Measurements from ENCODE around the gene RIN3.

The RIN3 gene

DNA sequence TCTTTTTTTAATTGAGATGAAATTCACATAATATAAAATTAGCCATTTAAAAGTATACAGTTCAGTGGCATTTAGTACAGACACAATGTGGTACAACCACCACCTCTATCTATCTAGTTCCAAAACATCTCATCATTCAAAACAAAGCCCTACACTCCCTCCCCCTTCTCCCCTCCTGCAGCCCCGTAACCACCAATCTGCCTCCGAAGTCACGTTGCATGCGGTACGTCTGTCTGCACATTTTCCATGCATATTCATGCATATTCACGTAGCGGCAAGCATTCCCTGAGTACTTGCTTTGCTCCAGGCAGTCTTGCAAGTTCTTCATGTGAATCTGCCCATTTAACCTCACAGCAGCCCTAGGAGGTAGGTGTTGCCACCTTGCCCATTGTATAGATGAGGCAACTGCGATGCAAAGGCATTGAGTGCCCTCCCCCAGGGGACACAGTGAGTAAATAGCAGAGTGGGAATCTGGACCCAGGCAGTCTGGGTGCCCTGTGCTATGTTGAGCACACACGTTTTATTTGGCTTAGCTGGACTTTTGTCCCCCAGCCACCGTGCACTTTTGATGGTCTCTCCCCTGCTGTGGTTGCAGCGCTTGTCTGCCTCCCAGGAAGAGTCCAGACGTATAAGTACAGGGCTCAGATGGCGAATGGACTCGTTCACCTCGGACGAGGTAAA is 43.4 kb downstream of the RIN3 start:
- no peak for DNase-seq

DNA sequence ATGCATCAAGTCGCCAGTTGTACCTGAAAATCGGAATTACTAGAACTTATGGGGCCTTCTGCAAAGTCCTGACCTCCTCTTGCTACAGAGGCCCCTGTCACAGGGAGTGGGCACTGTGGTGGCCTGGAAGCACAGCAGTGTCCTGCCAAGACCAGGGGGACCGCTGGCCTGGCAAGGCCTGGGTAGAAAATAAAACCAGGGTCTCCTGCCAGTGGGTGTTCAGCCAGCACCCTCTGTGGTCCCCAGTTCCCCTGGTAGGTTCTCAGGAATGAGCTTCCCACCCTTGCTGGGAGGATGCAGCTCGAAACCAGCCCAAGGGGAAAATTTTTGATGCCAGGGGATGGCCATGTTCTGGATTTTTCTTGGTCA is 43.9 kb downstream of the RIN3 start:
- DNase-seq, result no peak

DNA sequence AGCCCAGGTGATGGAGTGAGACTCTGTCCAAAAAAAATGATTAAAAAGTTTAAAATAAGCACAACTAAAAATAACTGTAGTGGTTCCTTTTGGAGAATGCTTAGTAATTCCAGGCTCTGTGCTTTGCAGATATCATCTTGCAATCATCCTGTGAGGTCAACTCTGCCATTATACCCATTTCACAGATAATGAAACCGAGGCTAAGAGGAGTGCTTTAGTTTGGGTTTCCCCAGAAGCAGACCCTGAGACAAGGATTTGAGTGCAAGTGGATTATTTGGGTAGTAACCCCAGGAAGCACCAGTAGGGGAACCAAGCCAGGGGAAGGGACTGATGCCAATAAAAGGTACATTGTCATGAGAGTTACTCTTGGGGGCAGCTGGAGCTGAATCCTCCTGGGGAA is 44.7 kb downstream of the RIN3 start:
- no peak for DNase-seq

DNA sequence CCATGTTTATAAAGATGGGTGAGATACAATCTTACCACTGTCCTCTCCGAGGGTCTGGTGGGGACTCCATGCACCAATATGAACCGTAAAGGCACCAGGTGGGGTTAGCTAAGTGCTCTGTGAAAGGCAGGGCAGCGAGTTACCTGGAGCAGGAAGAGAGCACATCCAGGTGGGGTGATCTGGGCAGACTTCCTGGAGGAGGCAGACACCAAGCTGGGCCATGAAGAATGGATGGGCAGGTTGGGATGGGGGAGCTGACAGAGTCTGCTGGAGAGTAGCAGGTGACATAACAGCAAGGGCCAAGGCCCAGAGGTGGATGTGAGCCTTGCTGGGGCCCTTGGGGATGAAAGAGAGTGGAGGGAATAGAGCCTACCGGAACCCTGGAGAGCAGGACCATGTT is 45.9 kb downstream of the RIN3 start:
- no peak for DNase-seq

DNA sequence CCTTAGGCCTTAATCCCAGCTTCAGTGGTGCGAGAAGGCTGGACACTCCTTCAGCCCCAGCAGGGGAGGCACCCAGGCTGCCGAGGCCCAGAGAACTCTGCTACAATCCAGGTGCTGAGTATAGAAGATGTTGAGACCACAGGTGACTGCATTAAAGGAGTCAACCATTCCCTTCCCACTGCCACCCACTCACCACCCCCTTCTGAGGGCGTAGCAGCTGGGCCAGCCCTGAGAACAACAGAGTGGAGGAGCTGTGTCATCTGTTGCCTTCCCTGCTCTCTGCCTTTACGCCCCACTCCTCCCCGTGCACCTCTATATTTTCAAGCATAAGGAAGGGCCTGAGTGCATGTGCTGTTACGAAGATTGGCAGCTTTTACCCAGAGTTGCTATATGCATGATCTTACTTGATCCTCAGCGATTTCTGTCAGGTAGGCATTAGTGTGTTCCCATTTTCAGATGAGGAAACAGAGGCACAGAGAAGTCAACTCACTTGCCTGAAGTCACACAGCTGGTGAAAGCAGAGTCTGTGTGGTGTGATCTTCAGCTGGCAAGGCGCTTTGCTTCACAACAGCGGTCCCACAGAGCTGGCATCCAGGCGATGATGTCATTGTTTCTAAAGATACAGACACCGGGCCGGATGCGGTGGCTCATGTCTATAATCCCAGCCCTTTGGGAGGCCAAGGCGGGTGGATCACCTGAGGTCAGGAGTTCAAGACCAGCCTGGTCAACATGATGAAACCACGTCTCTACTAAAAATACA is 46.7 kb downstream of the RIN3 start:
- no peak for DNase-seq

DNA sequence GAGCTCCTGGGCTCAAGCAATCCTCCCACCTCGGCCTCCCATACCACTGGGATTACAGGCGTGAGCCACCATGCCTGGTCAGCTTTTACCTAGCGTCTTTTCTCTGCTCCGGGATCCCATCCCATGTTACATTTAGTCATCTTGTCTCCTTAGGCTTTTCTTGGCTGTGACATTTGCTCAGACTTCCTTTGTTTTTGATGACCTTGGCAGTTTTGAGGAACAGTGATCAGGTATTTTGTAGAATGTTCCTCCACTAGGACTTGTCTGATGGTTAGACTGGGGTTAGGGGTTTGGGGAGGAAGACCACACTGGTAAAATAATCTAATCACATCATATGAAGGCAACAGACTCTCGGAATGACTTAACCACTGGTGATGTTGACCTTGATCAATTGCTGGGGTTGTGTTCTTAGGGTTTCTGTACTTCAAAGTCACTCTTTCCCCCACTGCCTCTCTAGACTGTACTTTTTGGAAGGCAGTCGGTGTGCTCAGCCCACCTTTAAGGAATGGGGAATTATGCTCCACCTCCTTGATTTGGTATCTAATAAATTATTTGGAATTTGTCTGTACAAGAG is 48.4 kb downstream of the RIN3 start:
- DNase-seq, result no peak

DNA sequence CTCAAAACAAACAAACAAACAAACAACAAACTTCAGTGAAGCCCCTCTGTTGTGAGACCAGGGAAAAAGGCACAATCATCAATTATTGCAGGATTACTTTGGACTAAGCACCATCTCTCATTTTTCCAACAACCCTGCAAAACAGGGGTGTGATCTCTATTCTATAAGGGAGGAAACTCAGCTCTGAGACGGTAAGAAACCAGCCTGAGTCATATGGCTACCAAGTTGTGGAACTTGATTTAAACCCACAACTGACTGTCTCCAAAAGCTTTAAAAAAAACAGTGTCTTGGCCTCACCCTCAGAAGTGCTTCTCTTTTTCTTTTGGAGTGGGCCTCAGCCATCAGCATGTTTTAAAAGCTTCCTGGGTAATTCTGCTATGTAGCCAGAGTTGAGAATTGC is 49.8 kb downstream of the RIN3 start:
- no peak for DNase-seq

DNA sequence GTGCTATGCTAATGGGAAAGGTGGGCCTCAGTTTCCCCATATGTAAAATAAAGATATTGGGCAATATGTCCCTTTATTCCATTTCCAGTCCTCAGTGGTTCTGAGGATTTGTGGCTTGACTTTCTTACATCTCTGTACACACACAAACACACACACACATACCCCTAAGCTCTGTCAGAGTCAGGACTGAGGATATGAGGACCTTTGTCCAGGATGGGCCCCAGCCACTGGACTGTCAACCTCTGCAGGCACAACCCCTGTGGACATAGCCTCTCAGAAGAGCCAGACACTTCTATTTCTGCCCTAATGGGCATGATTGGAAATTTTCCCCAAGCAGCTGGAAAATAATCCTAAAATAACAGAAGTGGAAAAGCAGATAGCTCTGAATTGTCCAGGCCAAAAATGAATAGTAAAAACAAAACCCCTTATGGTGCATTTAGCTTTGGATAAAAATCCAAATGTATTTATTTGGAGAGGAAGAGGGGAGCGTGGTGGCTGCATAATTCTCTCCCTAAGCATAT is 50.2 kb downstream of the RIN3 start:
- no peak for DNase-seq

DNA sequence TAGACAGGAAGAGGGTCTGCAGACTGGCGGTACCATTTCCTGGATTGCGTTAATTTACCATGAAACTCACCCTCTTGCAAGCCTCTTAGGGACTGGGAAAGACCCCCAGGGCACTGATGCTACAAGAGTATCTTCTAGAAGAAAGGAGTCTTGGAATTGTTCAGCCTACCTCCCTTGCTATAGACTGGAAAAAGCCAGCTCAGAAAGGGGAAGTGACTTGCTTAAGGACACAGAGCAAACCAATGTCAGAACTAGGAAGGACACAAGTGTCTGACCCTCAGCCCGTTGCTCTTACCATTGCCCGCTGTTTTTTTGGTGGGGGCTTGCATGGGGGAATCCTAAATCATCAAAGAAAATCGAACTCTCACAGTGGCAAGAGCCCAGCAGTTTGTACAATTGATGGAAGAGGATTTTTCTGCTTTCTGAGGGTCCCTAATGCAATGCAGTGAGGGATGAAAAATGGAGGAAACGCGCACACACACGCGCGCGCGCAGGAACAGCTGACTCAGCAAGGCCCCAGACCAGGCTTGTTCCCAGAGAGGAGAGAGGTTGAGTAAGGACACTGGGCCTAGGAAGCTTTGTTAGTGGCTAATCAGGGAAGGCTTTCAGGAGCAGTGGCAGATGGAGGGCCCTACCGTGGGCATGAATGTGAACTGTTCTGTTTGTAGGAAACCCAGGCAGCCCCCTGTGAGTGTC is 50.9 kb downstream of the RIN3 start:
- DNase-seq, result no peak

DNA sequence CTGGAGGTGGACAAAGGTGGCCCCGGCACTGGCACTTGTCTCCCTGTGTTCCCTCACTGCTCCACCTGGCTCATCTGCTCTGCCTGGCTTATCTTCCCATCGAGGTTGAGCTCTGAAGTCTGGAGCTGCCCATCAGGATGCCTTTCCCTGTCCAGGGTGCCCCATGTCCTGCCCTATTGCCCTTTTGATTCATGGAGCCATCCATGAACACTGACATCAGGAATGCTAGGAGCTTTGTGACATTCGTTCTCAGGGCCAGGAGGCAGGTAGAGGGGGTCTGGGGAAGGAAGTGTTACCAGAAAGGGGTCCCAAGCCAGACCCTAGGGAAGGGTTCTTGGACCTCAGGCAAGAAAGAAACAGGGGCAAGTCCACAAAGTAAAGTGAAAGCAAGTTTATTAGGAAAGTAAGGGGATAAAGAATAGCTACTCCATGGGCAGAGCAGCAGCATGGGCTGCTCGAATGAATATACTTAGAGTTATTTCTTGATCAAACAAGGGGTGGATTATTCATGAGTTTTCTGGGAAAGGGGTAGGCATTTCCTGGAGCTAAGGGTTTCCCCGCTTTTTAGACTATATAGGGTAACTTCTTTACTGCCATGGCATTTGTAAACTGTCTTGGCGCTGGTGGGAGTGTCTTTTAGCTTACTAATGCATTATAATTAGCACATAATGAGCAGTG is 51.6 kb downstream of the RIN3 start:
- DNase-seq, result no peak

DNA sequence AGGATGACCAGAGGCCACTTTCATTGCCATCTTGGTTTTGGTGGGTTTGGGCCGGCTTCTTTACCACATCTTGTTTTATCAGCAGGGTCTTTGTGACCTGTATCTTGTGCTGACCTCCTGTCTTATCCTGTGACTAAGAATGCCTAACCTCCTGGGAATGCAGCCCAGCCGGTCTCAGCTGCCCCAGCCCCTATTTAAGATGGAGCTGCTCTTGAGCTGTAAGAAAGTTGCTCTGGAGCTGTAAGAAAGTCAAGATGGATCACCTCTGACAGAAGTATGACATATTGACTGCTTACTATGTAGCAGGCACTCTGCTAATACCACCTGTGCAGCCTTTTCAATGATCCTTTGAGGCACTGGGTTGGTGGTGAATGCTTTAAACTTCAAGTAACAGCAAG is 52.1 kb downstream of the RIN3 start:
- DNase-seq, result no peak

DNA sequence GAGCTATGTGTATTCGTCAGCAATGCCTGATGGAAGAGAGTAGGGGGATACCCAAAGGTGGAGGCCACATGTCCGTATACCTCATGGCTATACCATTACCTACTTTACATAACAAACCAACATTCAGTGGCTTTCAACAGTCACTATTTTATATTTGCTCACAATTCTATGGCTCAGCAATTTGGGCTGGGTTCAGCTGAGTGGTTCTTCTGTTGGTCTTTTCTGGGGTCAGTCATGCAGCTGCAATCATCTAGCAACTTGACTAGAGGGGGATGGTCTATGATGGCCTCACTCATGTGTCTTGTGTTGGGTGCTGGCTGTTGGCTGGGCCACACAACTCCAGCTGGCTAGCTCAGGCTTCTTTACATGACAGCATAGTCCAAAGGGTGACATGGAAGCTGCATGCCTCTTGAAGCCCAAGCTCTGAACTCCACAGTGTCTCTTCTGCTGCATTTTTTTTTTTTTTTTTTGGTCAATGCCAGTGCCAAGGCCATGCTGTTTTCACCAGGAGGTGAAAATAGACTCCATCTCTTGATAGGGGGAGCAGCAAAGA is 53.7 kb downstream of the RIN3 start:
- DNase-seq, result no peak

DNA sequence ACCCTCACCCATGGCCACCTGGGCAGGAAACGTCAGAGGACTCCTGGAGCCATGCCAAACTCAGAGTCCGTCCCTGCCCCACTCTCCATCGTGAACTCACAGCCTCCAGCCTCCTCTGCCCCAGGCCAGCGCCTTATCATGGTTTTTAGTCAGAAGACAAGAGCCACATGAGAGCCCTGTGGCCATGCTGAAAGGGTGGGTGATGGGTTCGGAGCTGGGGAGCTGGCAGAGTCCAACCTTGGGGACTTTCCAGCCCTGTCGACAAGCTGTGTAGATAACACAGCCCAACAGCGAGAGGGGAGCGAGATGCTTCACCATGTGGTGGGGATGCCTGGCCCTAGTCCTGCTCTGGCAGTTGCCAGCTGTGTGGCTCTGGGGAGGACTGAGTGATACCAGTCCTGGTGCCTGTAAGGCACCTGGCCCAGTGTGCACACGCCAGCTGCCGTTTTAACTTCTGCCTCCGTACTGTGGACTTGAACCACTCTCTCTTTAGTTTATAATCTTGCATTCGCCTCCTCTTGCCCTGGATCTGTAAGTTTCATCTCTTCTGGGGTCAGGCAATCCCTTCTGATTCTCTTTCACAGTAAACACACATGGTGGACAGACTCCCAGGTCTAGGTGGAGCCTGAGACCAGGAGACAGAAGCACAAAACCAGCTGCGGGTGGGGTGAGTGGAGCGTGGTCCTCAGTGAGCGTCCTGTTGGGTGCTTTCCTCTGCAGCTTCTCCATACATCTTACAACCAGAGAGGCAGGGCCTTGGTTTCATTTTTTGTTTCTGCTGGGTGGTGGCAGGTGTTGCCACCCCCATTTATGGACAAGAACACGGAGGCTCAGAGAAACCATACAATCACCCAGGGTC is 55.3 kb downstream of the RIN3 start:
- DNase-seq, result no peak

DNA sequence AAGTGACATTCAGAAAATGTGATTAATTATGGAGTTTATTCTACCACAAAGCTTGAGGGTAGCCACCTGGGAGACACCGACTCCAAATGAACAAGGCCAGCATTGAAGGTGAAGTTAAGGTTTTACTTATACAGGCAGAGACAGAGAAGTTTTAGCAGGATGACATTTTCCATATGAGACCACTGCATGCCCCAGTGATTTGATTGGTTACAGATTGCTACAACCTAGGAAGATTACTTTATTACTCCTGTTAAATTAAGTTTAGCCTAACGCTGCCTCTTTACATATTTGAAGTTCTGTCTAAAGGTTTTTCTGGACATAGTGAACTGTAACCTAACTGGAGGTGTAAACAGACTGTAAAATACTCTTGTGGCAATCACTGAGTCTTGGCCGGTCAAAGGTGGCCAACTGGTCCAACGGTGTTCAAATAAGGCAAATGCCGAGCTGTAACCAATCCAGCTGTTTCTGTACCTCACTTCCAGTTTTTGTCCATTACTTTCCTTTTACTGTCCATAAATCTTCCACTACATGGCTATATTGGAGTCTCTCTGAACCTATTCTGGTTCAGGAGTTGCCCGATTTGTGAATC is 57.2 kb downstream of the RIN3 start:
- no peak for DNase-seq

DNA sequence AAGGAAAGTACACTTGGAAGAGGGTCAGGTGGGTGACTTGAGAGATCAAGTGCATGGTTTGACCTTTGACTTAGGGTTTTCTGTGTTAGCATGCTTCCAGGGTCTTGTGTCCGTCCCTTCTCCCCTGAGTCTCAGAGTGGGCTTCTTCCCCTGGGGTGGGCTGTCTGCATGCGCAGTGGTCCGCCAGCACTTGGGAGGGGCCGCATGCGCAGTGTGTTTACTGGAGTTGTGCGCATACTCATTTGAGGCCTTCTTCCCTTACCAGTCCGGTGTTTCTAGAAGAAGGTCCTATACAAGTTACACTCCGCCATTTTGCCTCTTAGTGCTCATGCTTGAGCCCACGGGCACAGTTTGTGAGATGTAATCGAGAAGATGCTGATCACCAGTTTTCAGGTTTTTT is 58.5 kb downstream of the RIN3 start:
- DNase-seq, result no peak

DNA sequence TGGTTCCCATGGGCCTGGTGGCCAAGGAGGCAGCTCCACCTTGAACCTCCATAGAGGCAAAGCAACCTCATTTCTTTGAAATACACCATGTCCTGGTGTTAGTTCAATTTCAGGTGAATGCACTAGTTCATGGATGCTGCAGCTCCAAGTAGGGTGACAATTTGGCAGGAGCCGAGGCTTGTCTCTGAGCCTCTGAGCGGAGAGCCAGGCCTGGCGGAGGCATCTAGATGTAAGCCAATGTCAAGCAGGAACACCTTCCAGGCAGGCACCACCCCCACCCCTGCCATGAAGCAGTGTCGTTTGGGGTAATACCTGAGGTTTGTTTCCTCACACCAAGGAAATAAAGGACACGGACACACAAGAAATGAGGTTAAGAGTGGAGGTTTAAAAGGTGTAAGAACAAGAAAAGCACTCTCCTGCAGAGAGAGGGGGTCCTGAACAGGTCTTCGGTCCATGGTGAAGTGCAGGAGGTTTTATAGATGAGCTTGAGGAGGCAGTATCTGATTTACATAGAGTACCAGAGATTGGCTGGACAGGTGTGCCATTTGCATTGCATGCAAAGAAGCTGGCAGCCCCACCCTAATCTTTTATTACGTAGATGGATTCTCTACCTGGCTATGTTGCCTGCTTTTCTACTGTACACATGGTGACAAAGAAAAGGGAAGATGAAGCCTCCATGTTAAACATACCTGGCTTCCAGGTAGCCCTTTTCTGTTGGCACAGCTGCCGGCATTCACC is 60.3 kb downstream of the RIN3 start:
- no peak for DNase-seq

DNA sequence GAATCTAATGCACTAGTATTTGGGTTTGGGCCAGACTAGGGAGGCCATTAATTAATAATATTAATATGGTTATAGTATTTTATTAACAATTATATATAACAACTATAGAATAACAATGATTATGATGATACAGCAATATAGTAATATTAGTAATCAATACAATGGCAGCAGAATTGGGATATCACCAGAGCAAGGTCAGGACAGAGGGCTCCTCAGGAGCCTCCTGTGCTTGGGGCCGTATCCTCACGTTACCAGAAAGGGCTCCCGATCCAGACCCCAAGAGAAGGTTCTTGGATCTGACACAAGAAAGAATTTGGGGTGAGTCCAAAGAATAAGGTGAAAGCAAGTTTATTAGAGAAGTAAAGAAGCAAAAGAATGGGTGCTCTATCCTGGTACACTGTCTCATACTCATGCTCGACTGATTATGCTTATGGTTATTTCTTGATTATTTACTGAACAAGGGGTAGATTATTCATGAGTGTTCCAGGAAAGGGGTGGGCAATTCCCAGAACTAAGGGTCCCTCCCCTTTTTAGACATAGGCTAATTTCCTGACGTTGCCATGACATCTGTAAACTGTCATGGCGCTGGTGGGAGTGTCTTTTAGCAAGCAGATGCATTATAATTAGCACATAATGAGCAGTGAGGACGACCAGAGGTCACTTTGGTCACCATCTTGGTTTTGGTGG is 61.6 kb downstream of the RIN3 start:
- DNase-seq, result no peak

DNA sequence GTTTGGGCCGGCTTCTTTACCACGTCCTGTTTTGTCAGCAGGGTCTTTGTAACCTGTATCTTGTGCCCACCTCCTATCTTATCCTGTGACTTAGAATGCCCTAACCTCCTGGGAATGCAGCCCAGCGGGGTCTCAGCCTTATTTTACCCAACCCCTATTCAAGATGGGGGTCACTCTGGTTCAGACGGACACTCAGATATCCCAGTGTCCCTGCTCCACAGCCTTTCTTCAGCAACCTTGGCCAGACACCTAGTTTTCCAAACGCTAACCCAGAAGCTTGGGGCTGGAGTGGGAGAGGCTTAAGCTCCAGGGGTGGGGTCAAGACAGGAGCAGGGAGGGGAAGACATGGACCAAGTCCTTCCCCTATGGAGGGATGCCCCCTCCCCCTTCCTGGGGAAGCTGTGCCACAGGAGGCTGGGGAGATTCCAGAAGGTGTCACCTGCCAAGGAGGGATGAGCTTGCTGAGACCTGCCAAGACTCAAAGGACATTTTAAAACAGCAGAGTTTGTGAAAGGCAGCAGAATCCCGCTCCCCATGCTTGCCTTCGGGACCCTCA is 62.2 kb downstream of the RIN3 start:
- DNase-seq, result no peak

DNA sequence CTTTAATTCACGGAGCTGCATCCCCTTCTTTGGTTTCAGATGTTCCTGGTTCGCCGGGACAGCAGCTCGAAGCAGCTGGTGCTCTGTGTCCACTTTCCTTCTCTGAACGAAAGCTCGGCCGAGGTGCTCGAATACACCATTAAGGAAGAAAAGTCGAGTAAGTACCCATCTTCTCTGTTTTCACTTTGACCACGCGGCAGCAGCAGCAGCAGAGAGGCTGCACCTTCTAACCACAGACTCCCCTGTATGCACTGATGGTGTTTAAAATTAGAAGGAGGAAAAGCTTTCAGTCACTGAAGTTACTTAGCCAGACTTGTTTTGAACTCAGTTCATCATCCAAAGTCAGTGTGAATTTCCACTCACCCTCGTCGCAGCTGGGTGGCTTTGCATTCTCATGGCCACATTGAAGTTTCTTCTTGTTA is 63.8 kb downstream of the RIN3 start:
- DNase-seq, result no peak

DNA sequence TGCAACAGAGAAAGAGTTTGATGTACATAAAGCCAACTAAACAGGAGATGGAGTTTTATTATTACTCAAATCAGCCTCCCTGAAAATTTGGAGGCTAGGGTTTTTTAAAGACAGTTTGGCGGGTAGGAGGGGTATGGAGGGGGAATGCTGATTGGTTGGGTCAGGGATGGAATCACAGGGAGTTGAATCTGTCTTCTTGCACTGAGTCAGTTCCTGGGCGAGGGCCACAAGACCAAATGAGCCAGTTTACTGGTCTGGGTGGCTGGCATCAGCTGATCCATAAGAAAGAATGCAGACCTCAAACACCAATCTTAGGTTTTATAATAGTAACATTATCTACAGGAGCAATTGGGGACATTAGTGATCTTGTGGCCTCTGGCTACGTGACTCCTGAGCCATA is 64.9 kb downstream of the RIN3 start:
- DNase-seq, result no peak

Measured in COR-L47 (cell line).